ENCODE measurements around the gene ILKAP. TPM values are rescaled to one million over a fixed set of nuclear protein-coding genes. Genes with fewer than 3 reads are reported as not detected.

Gene ILKAP
- total and polyA plus RNA-seq, 2 donors (not counting 1 experiment from before 2014, with no cell fraction given), result 82.5 to 98.6 TPM

DNA sequence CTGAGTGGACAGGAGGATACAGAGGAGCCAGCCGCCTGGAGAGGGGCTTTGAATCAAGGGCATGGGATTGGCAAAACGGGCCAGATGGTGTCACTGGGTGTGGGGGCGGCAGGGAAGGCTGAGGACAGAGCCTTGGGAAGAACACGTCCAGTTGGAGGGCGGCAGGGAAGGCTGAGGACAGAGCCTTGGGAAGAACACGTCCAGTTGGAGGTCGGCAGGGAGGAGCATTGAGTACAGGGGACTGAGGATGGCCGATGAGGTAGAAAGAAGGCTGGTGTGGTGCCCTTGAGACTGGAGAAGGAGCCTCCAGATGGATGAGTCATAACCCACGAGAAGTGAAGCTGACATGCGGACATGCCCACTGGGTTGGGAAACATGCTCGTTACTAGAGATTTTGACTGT lies 31.8 kb upstream of the ILKAP start:
- ChIA-PET POLR2A (interaction anchor here (0.5 kb wide), 1 partner anchor 296 kb away, joined by 7 read pairs; no protein-coding TSS in a partner anchor), CTCF (no interaction called here)
- Histone ChIP-seq H4K20me1 (ENCODE audit: control insufficient read depth, insufficient read depth, low read length, poor library complexity, severe bottlenecking) (peaks cover 5% of the 10 kb centered on the region), H2AFZ (ENCODE audit: insufficient read depth, low read depth, low read length, poor library complexity, severe bottlenecking) (no peak overlapping the region), H3K9me3 (ENCODE audit: control extremely low read depth in 1 of 3, control insufficient read depth in 2 of 3, insufficient read depth in 1 of 3, low read length in 2 of 3) (peaks cover 0 to 22% (median 0%) of the 10 kb centered on the region in 3 donors), H3K36me3 (replicated peaks in 1 of 2; ENCODE audit: control extremely low read depth in 1 of 2, control insufficient read depth in 1 of 2, extremely low read depth in 1 of 2, insufficient read depth in 2 of 2, low read length in 1 of 2) (no peaks in the 10 kb centered on the region), H3K27ac (ENCODE audit: low read length in 2 of 2) (no peak overlapping the region), H3K4me1 (ENCODE audit: control insufficient read depth in 2 of 2, insufficient read depth in 2 of 2, low read length in 2 of 2) (peaks cover 13 to 26% of the 10 kb centered on the region in 2 donors), H3K4me2 (replicated peaks; ENCODE audit: low read depth, low read length, poor library complexity, severe bottlenecking) (no peak overlapping the region), H3K4me3 (ENCODE audit: control extremely low read depth in 1 of 5, extremely low read depth in 1 of 5, insufficient read depth in 1 of 5, low read depth in 2 of 5, low read length in 4 of 5) (no peak overlapping the region), H3K9ac (ENCODE audit: low read length) (no peak overlapping the region), H3K79me2 (ENCODE audit: control insufficient read depth, insufficient read depth, low read length) (no peaks in the 10 kb centered on the region), H3K27me3 (replicated peaks in 1 of 4; ENCODE audit: control extremely low read depth in 1 of 4, control insufficient read depth in 3 of 4, insufficient read depth in 4 of 4, low read length in 3 of 4) (peaks cover 0 to 45% (median 16%) of the 10 kb centered on the region in 4 experiments)
- Mint-ChIP-seq H3K27ac (no peak overlapping the region), H3K4me3 (peak overlapping the region; percentile 84), H3K27me3 (peaks cover 26% of the 10 kb centered on the region), H3K9me3 (ENCODE audit: insufficient read depth) (no peaks in the 10 kb centered on the region), H3K4me1 (peaks cover 36% of the 10 kb centered on the region)
- ATAC-seq (ENCODE audit: low read depth) (no peak), DNase-seq (peak; percentile 7)
- WGBS (ENCODE audit: insufficient coverage), result 76% methylated on average over 11 of the region's 11 CpGs
- intact Hi-C loops (cut with micrococcal nuclease), result loop anchor here (5.0 kb wide), 1 partner anchor 87 kb away; the partner anchor contains the start of gene TRAF3IP1
- TF ChIP-seq CTCF (IDR thresholded peaks at IDR 0.05), result no peak
- TF ChIP-seq EZH2 (IDR thresholded peaks at IDR 0.05; ENCODE audit: borderline replicate concordance, insufficient read depth, low read depth, low read length, poor library complexity, severe bottlenecking), result no peak

DNA sequence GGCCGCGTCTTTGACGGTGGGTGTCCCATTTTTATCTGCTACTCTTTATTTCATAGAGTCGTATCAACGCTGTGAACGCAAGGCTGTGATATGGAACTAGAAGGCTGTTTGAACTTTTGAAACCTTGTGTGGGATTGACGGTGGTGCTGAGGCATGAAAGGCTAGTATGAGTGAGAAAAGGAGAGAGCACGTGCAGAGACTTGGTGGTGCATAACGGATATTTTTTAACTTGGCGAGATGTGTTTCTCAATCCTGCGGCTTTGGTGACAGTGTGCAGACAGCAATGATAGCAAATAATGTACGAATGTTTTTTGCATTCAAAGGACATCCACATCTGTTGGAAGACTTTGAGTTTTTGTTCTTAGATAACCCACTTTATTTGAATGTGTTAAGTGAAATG lies 30.1 kb upstream of the ILKAP start:
- Histone ChIP-seq H2AFZ (ENCODE audit: insufficient read depth, low read depth, low read length, poor library complexity, severe bottlenecking) (no peak overlapping the region), H3K4me3 (ENCODE audit: control extremely low read depth in 1 of 5, extremely low read depth in 1 of 5, insufficient read depth in 1 of 5, low read depth in 2 of 5, low read length in 4 of 5) (no peak overlapping the region), H3K4me2 (replicated peaks; ENCODE audit: low read depth, low read length, poor library complexity, severe bottlenecking) (no peak overlapping the region), H3K9me3 (ENCODE audit: control extremely low read depth in 1 of 3, control insufficient read depth in 2 of 3, insufficient read depth in 1 of 3, low read length in 2 of 3) (peaks cover 0 to 16% (median 0%) of the 10 kb centered on the region in 3 donors), H4K20me1 (ENCODE audit: control insufficient read depth, insufficient read depth, low read length, poor library complexity, severe bottlenecking) (peaks cover 2% of the 10 kb centered on the region), H3K4me1 (ENCODE audit: control insufficient read depth in 2 of 2, insufficient read depth in 2 of 2, low read length in 2 of 2) (peaks cover 7 to 19% of the 10 kb centered on the region in 2 donors), H3K27me3 (replicated peaks in 1 of 4; ENCODE audit: control extremely low read depth in 1 of 4, control insufficient read depth in 3 of 4, insufficient read depth in 4 of 4, low read length in 3 of 4) (peaks cover 0 to 38% (median 14%) of the 10 kb centered on the region in 4 experiments), H3K27ac (ENCODE audit: low read length in 2 of 2) (no peak overlapping the region), H3K36me3 (replicated peaks in 1 of 2; ENCODE audit: control extremely low read depth in 1 of 2, control insufficient read depth in 1 of 2, extremely low read depth in 1 of 2, insufficient read depth in 2 of 2, low read length in 1 of 2) (no peaks in the 10 kb centered on the region), H3K79me2 (ENCODE audit: control insufficient read depth, insufficient read depth, low read length) (no peaks in the 10 kb centered on the region), H3K9ac (ENCODE audit: low read length) (no peak overlapping the region)
- DNase-seq, result peak; percentile 7
- Mint-ChIP-seq H3K9me3 (ENCODE audit: insufficient read depth) (no peaks in the 10 kb centered on the region), H3K4me3 (peak overlapping the region; percentile 58), H3K27ac (no peak overlapping the region), H3K4me1 (peaks cover 34% of the 10 kb centered on the region), H3K27me3 (peaks cover 26% of the 10 kb centered on the region)
- no peak for ATAC-seq (ENCODE audit: low read depth)
- TF ChIP-seq CTCF (IDR thresholded peaks at IDR 0.05) (no peak), EZH2 (IDR thresholded peaks at IDR 0.05; ENCODE audit: borderline replicate concordance, insufficient read depth, low read depth, low read length, poor library complexity, severe bottlenecking) (no peak)
- intact Hi-C loops (cut with micrococcal nuclease), result loop anchor here (1.0 to 5.0 kb wide), 2 partner anchors 30 to 561 kb away; partner anchors contain the start of gene ILKAP
- ChIA-PET POLR2A (interaction anchor here (0.9 kb wide), 1 partner anchor 30 kb away, joined by 3 read pairs; no protein-coding TSS in a partner anchor), CTCF (no interaction called here)
- 90% methylated on average over 8 of the region's 12 CpGs for WGBS (ENCODE audit: insufficient coverage)
